Calu3 (cell line): ENCODE measurements around the gene DPP6. TPM values are rescaled to one million over a fixed set of nuclear protein-coding genes. Genes with fewer than 3 reads are reported as not detected.

ENCODE experiments used
- BruUV-seq: library from RNA; stranded (reverse); fragments of 400-500 nt; replicated peaks from 2 replicates; lab custom pipeline; 2021; lab: Mats Ljungman, UMichigan
- CTCF ChIA-PET: fragments of 300-600 bp; sonication (Branson Sonifier 250); formaldehyde crosslinking; loops from one replicate; lab custom pipeline; 2022; ENCODE audit warnings: antibody characterized with exemption; lab: Charles Lee
- DNase-seq: peaks from one replicate; pipeline ENCODE4 v3.0.0; 2022
- H3K27ac Mint-ChIP-seq: one replicate; pipeline ENCODE4 v1.8.0; 2022; ENCODE audit warnings: mixed read lengths; ENCODE audit not compliant: unreplicated experiment
- H3K27me3 Mint-ChIP-seq: one replicate; pipeline ENCODE4 v1.8.0; 2022; ENCODE audit warnings: mixed read lengths; ENCODE audit not compliant: unreplicated experiment
- H3K36me3 Mint-ChIP-seq: one replicate; pipeline ENCODE4 v1.8.0; 2022; ENCODE audit warnings: mild to moderate bottlenecking, moderate library complexity, mixed read lengths; ENCODE audit not compliant: insufficient read depth, unreplicated experiment
- H3K4me1 Mint-ChIP-seq: one replicate; pipeline ENCODE4 v1.8.0; 2022; ENCODE audit warnings: mild to moderate bottlenecking, low read depth, mixed read lengths; ENCODE audit not compliant: unreplicated experiment
- H3K4me3 Mint-ChIP-seq: one replicate; pipeline ENCODE4 v1.8.0; 2022; ENCODE audit warnings: mild to moderate bottlenecking, low read depth, moderate library complexity, mixed read lengths; ENCODE audit not compliant: unreplicated experiment
- H3K9me3 Mint-ChIP-seq: one replicate; pipeline ENCODE4 v1.8.0; 2022; ENCODE audit warnings: low read depth, mixed read lengths; ENCODE audit not compliant: unreplicated experiment
- intact Hi-C: fragments of 100-400 bp; cut with micrococcal nuclease; formaldehyde crosslinking; loops from one replicate; pipeline ENCODE4 v1.10.0; 2022; ENCODE audit not compliant: unreplicated experiment
- total RNA-seq: library from RNA; stranded (reverse); gene quantifications from 2 replicates; pipeline ENCODE4 v1.2.3, GENCODE V29; 2022
- TF ChIP-seq, protein P1 (sequence below): fragments of 200-600 bp; IDR thresholded peaks from one replicate; pipeline ENCODE4 v1.8.0; 2022; ENCODE audit warnings: antibody characterized with exemption; ENCODE audit not compliant: unreplicated experiment

Gene DPP6
- total RNA-seq, 1 experiment from 2014 or later, result not detected

GRCh38 chr7:154856733-154857132 lies 804.5 kb downstream of the DPP6 start:
- H3K27me3 Mint-ChIP-seq, result no peaks in the 10 kb centered on the region
- H3K9me3 Mint-ChIP-seq, result peaks cover 11% of the 10 kb centered on the region
- TF ChIP-seq, protein P1, sequence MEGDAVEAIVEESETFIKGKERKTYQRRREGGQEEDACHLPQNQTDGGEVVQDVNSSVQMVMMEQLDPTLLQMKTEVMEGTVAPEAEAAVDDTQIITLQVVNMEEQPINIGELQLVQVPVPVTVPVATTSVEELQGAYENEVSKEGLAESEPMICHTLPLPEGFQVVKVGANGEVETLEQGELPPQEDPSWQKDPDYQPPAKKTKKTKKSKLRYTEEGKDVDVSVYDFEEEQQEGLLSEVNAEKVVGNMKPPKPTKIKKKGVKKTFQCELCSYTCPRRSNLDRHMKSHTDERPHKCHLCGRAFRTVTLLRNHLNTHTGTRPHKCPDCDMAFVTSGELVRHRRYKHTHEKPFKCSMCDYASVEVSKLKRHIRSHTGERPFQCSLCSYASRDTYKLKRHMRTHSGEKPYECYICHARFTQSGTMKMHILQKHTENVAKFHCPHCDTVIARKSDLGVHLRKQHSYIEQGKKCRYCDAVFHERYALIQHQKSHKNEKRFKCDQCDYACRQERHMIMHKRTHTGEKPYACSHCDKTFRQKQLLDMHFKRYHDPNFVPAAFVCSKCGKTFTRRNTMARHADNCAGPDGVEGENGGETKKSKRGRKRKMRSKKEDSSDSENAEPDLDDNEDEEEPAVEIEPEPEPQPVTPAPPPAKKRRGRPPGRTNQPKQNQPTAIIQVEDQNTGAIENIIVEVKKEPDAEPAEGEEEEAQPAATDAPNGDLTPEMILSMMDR, result no peak
- DNase-seq, result no peak
- no TSS peak for BruUV-seq
- no peaks in the 10 kb centered on the region for H3K36me3 Mint-ChIP-seq
- no peak overlapping the region for H3K27ac Mint-ChIP-seq
- H3K4me1 Mint-ChIP-seq, result no peaks in the 10 kb centered on the region
- CTCF ChIA-PET, result no interaction called here
- intact Hi-C loops, result no loop called here
- no peak overlapping the region for H3K4me3 Mint-ChIP-seq

DNA sequence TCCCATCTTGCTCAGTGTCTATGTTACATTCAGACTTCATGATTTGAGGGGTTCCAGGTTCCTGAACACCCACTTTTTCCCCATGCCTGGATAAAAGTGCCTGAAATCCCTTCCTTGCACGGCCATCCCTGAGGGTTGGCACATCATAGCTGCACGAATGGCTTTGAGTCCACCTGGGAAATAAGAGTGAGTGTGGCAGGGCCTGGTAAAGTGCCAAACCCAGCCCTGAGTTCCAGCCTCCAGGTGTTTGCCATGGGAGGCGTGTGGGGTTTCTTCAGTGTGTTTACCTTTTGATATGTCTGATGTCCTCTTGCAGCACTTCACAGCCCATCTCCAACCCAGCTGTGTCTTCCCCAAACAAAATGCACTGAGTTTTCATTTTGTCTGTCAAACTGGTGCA lies 805.0 kb downstream of the DPP6 start:
- BruUV-seq, result no TSS peak
- Mint-ChIP-seq H3K4me1 (no peaks in the 10 kb centered on the region), H3K27ac (no peak overlapping the region), H3K27me3 (no peaks in the 10 kb centered on the region), H3K9me3 (peaks cover 11% of the 10 kb centered on the region), H3K36me3 (no peaks in the 10 kb centered on the region), H3K4me3 (no peak overlapping the region)
- CTCF ChIA-PET, result no interaction called here
- intact Hi-C loops, result no loop called here
- DNase-seq, result no peak
- TF ChIP-seq, protein P1, result no peak

DNA sequence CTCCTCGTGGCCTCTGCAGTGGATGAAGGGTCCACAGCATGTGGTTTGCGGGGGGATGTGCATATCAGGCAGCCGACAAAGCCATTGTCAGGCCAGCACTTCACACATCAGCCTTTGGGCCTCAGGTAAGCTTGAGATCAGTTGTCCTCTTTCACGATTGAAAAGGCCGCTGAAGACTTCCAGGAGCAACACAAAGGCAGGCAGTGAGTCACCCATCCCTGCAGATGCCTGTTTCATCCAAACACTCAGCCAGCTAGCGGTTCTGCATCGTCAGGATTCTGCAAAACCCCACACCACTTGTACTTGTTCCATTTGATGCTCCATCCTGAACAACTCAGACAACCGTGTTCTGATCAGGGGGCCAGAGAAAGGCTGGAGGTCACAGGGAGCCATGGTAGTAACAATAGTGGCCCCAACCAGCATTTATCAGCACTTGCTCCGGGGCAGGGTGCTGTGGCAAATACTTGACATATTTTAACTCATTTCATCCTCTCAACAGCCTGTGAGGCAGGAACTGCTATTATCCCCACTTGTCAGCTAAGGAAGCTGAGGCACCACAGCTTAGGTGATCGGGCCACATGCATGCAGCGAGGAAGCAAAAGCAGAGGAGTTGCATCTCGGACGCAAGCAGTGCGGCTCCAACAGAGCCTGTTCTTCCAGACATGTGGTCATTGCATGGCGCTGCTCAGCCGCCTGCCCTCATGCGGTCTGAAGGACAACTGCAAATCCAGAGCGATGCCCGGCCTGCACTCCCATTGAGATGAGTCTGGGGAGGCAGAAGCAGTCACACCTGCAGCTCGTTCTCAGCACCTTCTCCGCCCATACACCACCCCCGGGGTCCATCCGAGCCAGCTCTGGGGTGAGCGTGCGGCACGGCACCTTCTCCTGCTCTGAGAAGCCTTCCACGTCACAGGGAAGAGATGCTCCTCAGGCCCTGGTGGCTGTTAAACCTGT lies 805.8 kb downstream of the DPP6 start:
- Mint-ChIP-seq H3K4me1 (no peaks in the 10 kb centered on the region), H3K4me3 (no peak overlapping the region), H3K9me3 (peaks cover 5% of the 10 kb centered on the region), H3K27me3 (no peaks in the 10 kb centered on the region), H3K27ac (no peak overlapping the region), H3K36me3 (no peaks in the 10 kb centered on the region)
- TF ChIP-seq, protein P1, result no peak
- DNase-seq, result no peak
- intact Hi-C loops, result no loop called here
- CTCF ChIA-PET, result interaction anchor here (0.6 kb wide), 1 partner anchor 12 kb away, joined by 4 read pairs; no protein-coding TSS in a partner anchor
- no TSS peak for BruUV-seq

DNA sequence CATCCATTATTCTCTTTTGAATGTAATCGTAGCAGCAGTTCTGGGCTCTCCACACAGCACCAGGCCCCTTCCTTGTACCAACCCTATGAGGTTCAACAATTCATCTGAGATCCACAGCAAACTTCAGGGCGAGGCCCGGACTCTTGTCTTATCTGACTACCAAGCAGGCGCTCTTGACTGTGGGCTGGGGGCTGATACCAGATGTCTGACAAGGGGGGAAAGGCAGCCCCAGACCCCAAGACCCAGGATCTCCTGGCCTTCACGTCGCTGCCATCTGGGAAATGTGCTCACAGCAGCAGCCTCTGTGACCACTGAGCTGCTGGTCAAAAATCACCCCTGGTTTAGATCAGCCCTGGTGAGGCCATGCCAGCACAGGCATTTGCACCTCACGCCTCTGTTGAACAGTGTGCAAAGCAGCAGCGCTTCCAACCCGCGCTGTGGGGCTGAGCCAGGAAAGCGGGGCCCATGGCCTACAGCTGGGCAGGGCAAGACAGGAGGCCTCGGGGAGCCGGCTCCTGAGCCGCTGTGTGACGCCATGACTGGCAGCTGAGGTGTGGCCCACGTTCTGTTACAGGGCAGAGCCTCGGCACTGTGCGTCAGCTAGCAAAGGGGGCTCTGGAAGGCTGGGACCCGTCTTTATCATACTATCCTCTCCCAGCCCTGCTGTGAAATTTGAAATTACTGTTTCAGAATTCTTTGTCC lies 806.8 kb downstream of the DPP6 start:
- Mint-ChIP-seq H3K4me1 (no peaks in the 10 kb centered on the region), H3K4me3 (no peak overlapping the region), H3K9me3 (peaks cover 5% of the 10 kb centered on the region), H3K27me3 (no peaks in the 10 kb centered on the region), H3K36me3 (no peaks in the 10 kb centered on the region), H3K27ac (no peak overlapping the region)
- no peak for DNase-seq
- intact Hi-C loops, result no loop called here
- TF ChIP-seq, protein P1, result no peak
- CTCF ChIA-PET, result interaction anchor here (0.6 kb wide), 2 partner anchors 12 to 677 kb away, joined by 4 to 5 read pairs; no protein-coding TSS in a partner anchor
- no TSS peak for BruUV-seq
